C4-2B (cell line): Measurements from ENCODE around the gene PDGFRA.
A peak's percentile ranks its signal among the peaks of the same experiment; 100 is the strongest.

ENCODE experiments used
- H3K27ac ChIP-seq: fragments of 450-650 bp; 2 replicates; pipeline ENCODE4 v1.5.1; 2017
- ZFX ChIP-seq: fragments of 450-650 bp; IDR thresholded peaks from 2 replicates; pipeline ENCODE4 v1.6.1; 2017
- TF ChIP-seq, protein P1 (sequence below): fragments of 450-650 bp; conservative IDR thresholded peaks from 2 replicates; pipeline ENCODE4 v1.5.1; 2017; ENCODE audit warnings: mild to moderate bottlenecking

The PDGFRA gene

DNA sequence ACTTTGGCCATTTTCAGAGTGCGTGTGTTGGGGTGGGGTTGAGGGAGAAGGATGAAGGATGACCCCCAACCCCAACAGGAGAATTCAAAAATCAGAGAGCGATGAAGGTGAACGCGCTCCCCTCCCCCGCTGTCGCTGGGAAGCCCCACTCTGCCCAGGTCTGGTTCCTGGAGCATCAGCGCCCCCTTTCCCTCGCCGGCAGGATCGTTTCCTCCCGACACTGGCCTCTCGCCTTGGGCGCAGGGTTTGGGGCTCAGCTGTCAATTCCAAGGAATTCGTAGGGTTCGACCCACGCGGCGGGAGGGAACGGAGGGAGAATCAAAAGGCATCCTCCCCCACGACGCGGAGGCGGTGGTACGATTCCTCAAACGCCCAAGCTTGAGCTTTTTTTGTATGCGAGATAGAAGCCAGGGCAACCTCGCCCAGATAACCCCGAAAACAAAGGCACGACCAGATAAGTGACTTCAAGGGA lies 1.0 kb upstream of the PDGFRA start:
- no peak overlapping the region for H3K27ac ChIP-seq

DNA sequence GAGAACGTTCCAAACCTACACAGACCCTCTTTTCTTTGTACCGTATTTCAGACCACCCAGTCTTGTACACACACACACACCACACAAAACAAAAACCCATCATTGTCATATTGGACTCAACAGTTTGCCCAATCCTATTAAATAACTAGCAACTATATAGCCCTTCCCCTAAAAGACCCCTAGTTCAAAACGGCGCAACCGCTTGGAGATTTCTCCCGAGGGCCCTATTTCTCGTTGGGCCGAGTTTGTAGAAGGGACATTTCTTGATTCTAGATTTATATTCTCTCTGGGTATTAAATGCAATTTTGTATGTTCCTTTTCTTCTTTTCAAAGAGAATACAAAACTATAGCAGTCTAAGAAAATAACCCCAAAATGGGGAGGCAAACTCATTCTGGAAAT lies 547 bp upstream of the PDGFRA start:
- H3K27ac ChIP-seq = no peak overlapping the region
- TF ChIP-seq, protein P1, sequence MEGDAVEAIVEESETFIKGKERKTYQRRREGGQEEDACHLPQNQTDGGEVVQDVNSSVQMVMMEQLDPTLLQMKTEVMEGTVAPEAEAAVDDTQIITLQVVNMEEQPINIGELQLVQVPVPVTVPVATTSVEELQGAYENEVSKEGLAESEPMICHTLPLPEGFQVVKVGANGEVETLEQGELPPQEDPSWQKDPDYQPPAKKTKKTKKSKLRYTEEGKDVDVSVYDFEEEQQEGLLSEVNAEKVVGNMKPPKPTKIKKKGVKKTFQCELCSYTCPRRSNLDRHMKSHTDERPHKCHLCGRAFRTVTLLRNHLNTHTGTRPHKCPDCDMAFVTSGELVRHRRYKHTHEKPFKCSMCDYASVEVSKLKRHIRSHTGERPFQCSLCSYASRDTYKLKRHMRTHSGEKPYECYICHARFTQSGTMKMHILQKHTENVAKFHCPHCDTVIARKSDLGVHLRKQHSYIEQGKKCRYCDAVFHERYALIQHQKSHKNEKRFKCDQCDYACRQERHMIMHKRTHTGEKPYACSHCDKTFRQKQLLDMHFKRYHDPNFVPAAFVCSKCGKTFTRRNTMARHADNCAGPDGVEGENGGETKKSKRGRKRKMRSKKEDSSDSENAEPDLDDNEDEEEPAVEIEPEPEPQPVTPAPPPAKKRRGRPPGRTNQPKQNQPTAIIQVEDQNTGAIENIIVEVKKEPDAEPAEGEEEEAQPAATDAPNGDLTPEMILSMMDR = no peak
- TF ChIP-seq ZFX = no peak

More for the DNA sequence above, 1.0 kb upstream of the PDGFRA start:
- no peak for TF ChIP-seq ZFX
- TF ChIP-seq, protein P1 = peak; percentile 80

- H3K27ac ChIP-seq = no peak overlapping the region
- TF ChIP-seq ZFX = no peak
- TF ChIP-seq, protein P1 = no peak
These were observed 764 bp downstream of the PDGFRA start for GRCh38 chr4:54229631-54230483.

DNA sequence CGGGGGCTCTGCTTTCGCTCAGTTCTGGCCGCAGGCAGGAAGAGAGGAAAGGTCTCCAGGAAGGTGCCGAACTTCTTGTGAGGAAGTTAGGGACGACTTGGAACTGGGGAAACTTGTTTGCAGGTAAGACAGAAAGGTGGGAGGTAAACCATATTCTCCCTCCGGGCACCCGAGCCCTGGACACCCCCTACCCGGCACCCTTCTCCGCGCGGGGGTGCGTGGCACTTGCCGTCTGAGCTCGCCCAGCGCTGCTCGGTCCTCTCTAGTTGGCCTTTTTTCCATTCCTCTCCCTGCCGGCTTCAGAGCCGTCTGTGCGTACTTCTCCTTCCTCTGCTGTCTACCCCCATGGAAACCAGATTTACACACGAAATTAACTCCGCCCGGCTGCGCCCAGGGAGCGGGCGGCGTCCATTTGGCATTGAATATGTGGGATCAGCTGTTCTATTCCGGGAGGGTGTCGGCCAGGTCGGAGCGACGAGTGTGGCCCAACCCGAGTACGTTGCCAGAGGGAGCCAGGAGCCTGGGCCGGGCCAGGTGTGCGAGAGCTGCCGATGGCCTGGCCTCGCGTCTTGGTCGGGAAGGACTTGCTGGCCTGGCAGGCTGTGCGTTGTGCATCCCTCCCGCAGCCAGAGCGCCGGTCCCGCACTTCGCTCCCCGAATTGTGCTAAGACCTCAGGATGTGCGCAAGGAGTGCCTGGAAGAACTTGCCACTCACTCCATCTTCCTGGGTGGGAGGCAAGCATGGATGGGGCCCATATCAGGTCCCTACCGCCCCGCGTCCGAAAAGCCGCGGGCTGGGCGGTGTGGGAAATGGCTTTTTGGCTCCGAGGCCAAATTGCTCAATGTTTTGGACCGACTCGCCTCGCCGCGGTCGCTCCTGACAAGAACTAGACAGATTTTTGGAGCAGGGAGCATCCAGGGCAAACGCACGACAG lies 1.7 kb downstream of the PDGFRA start:
- no peak overlapping the region for H3K27ac ChIP-seq
- no peak for TF ChIP-seq ZFX
- TF ChIP-seq, protein P1 = no peak

GRCh38 chr4:54231419-54231767 lies 2.3 kb downstream of the PDGFRA start:
- TF ChIP-seq, protein P1 = no peak
- no peak for TF ChIP-seq ZFX
- H3K27ac ChIP-seq = no peak overlapping the region

DNA sequence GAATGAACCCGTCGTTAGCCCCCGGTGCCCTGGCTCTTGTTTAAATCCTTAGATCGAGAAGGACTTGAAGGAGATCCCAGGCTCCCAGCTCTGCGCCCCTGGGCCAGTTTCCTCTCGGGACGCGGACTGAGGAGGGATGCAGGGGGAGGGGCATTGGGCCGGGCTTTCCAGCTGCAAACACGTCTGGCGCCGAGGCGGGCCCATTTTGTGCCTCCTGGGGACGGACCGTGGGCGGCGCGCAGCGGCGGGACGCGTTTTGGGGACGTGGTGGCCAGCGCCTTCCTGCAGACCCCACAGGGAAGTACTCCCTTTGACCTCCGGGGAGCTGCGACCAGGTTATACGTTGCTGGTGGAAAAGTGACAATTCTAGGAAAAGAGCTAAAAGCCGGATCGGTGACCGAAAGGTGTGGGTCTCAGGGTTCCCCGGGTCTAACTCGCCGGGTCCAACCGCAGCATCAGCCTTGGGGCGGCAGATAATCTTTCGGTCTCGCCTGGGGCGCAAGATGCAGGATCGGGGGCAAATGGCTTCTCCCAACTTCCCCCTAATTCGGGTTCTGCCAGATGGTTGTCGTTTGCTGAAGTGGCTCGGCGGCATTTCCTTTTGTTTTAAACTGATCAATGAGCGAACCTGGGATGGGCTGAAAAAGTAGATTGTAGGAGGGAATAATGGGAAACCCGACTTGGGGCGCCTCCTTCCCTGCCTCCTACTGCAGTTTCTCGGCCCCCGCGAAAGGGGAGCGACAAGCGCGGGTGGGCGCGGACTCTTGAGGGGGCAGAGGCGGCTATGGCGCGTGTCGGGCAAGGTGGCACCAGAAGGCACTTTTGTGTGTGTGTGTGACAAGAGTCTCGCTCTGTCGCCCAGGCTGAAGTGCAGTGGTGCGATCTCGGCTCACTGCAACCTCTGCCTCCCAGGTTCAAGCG lies 2.9 kb downstream of the PDGFRA start:
- TF ChIP-seq, protein P1 = no peak
- no peak for TF ChIP-seq ZFX
- H3K27ac ChIP-seq = no peak overlapping the region
